Skeletal muscle cell (primary cell): ENCODE measurements around the gene CTNNA1.
"Not testable (repeated sequence)": the region's sequence is repeated elsewhere in the genome, so short reads cannot be mapped to it uniquely, and the experiment has no call there.

Experiments used
- DNase-seq: peaks from one replicate; pipeline ENCODE4 v3.0.0-alpha.2; 2010; ENCODE audit warnings: low read depth
- H3K4me3 ChIP-seq: 2 replicates; pipeline ENCODE4 v1.5.1; 2011; ENCODE audit warnings: low read depth, mild to moderate bottlenecking, control low read depth, low read length, moderate library complexity

CTNNA1 gene

DNA sequence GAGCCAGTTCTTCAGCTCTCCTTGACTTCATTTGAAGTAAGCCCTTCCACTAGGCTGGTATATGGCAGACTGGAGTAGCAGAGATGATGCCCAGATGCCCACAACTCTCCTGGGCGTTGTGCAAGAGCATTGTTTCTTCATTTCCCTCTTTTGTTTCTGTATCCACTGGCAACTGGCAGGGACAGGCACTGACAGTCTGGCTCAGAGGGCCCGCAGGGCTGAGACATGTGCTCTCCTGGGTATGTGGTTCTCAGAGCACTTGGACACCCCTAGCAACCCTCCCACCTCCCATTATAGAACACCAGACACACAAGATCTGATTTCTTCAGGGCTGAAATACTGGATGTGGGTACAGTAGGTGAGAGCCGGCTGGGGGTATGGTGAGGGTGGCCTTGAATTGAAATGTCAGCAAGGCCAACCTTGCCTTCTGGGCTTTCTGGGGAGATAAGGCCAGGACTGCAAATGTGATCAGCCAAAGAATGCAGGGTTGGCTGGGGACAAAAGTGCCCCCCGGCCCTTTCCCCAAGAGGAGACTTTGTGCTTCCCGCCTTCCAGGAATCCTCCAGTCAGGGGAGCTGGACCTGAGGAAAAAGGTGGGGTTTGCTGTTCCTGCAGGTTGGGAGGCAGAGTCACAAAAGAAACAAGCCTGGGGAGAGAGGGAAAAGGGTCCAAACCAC, 28.6 kb upstream of the CTNNA1 start:
- H3K4me3 ChIP-seq: no peak overlapping the region
- no peak for DNase-seq

DNA sequence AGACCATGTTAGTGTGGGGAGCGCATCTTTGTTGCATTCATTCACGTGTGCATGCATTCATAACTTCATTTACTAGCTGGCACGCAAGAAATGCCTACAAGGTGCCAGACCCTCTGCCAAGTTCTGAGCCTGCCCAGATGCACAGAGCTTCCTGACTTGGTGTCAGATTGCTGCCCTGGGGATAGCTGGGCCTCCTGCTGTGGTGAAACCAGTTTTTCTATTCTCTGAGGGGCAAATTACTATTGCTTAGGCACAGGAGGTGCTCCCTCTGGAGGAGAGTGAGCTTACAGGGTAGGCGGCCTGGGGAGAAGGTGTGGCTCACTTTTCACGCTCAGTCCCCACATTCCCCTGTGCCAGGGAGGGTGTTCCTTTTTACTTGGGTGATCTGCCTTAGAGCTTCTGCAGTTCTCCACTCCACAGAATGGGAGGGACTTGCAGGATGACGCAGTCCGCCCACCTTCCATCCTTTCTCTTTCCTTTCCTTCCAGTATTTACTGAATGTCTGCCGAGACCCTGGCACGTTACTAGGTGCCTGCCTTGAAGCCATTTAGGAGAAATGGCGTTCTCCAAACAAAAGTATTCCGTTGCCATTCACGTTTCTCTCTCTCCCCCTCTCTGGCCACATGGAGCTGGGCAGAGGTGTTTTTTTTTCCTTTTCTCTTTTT, 27.9 kb upstream of the CTNNA1 start:
- no peak overlapping the region for H3K4me3 ChIP-seq
- DNase-seq: peak; percentile 23

- H3K4me3 ChIP-seq: no peak overlapping the region
- DNase-seq: no peak
These were observed 27.3 kb upstream of the CTNNA1 start for GRCh38 chr5:138725818-138726416.

- no peak overlapping the region for H3K4me3 ChIP-seq
- no peak for DNase-seq
These were observed 26.4 kb upstream of the CTNNA1 start for GRCh38 chr5:138726848-138727247.

DNA sequence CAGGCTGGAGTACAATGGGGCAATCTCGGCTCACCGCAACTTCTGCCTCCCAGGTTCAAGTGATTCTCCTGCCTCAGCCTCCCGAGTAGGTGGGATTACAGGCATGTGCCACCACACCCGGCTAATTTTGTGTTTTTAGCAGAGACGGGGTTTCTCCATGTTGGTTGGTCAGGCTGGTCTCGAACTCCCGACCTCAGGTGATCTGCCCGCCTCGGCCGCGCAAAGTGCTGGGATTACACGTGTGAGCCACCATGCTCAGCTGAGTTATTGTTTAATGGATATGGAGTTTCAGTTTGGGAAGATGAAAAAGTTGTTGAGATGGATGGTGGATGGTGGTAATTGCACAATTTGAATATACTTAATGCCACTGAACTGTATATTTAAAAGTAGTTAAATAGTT, 22.7 kb upstream of the CTNNA1 start:
- H3K4me3 ChIP-seq, DNase-seq: not testable (repeated sequence)

DNA sequence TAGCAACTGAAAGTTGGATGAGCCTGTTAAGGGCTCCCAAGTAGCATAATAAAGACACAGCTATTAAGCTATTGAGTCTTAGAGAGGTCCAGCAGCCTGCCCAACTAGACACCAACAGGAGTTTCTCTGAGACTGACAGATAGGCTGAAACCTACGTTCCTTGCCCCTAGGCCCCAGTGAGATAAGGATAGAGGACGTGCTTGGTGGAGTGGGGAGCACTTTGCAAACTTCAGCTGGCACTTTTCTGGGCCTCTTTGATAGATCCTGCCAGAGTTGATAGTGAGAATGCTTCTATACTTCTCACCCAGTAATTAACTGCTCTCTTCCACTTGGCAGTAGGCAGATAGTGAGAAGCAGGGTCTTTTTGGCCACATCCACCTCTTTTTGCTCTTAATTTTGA, 20.8 kb upstream of the CTNNA1 start:
- no peak overlapping the region for H3K4me3 ChIP-seq
- DNase-seq: no peak

GRCh38 chr5:138732933-138733332, 20.3 kb upstream of the CTNNA1 start:
- no peak for DNase-seq
- no peak overlapping the region for H3K4me3 ChIP-seq

- H3K4me3 ChIP-seq: no peak overlapping the region
- no peak for DNase-seq
These were observed 19.7 kb upstream of the CTNNA1 start for GRCh38 chr5:138733509-138733908.

DNA sequence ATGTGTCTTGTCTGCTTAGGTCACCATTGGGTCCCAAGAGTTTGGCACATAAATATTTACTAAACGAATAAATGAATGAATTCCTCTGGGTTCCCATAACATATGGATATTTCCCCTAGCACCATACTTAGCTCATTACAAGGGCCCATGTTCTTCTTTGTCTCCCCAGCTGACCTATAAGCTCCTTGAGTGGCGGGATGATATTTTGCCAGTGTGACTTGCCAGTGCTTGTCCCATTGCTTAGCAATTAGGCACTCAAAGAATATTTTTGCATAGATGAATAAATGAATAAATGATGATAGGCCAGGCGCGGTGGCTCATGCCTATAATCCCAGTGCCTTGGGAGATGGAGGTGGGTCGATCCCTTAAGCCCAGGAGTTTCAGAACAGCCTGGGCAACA, 16.9 kb upstream of the CTNNA1 start:
- no peak for DNase-seq
- H3K4me3 ChIP-seq: no peak overlapping the region

- no peak for DNase-seq
- H3K4me3 ChIP-seq: no peak overlapping the region
These were observed 15.5 kb upstream of the CTNNA1 start for GRCh38 chr5:138737494-138738265.

GRCh38 chr5:138738399-138738798, 14.8 kb upstream of the CTNNA1 start:
- no peak overlapping the region for H3K4me3 ChIP-seq
- no peak for DNase-seq

GRCh38 chr5:138739938-138740337, 13.3 kb upstream of the CTNNA1 start:
- no peak overlapping the region for H3K4me3 ChIP-seq
- no peak for DNase-seq

GRCh38 chr5:138743484-138743883, 9.7 kb upstream of the CTNNA1 start:
- H3K4me3 ChIP-seq: no peak overlapping the region
- DNase-seq: no peak

- H3K4me3 ChIP-seq: no peak overlapping the region
- no peak for DNase-seq
These were observed 8.0 kb upstream of the CTNNA1 start for GRCh38 chr5:138745268-138745667.

GRCh38 chr5:138748630-138749081, 4.6 kb upstream of the CTNNA1 start:
- no peak overlapping the region for H3K4me3 ChIP-seq
- DNase-seq: peak; percentile 64

GRCh38 chr5:138751344-138751743, 1.9 kb upstream of the CTNNA1 start:
- not testable (repeated sequence) for H3K4me3 ChIP-seq, DNase-seq

- peak overlapping the region; percentile 90 for H3K4me3 ChIP-seq
- no peak for DNase-seq
These were observed 779 bp upstream of the CTNNA1 start for GRCh38 chr5:138752341-138752950.

- H3K4me3 ChIP-seq: peak overlapping the region; percentile 90
- DNase-seq: peak; percentile 59
These were observed 821 bp downstream of the CTNNA1 start for GRCh38 chr5:138753794-138754698.

DNA sequence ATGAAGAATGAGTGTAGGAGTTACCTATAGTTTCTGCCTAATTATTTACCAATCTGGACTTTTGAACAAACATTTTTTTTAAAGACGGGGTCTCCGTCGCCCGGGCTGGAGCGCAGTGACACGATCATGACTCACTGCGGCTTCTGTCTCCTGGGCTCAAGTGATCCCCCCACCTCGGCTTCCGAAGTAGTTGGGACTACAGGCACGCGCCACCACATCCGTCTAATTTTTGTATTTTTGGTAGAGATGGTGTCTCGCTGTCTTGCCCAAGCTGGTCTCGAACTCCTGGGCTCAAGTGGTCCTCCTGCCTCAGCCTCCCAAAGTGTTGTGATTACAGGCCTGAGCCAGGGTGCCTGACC, 1.5 kb downstream of the CTNNA1 start:
- H3K4me3 ChIP-seq: peak overlapping the region; percentile 90
- DNase-seq: no peak
